ENCODE results near the gene STK40.

DNA sequence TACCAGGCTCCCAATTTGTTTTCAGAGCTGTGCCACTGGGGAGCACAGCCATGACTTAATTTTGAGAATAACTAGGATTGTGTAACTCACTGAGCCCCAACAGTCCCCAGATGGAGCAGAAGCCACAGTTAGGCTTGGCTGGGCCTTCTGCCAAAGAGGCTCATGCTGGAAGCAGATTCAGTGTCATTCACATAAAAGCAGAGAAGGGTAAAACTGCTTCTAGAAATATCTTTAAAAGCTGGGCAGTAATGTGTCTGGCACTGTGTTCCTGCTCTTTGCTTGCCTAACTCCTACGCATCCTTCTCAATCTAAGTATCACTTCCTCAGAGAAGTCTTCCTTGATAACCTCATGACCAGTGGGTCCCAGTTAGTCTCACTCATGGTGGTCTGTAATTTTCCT lies 20.3 kb downstream of the STK40 start:
- no peak for TF ChIP-seq EZH2phosphoT487 (IDR thresholded peaks at IDR 0.05; ENCODE audit: borderline replicate concordance, low read length)
- TF ChIP-seq, protein P1, sequence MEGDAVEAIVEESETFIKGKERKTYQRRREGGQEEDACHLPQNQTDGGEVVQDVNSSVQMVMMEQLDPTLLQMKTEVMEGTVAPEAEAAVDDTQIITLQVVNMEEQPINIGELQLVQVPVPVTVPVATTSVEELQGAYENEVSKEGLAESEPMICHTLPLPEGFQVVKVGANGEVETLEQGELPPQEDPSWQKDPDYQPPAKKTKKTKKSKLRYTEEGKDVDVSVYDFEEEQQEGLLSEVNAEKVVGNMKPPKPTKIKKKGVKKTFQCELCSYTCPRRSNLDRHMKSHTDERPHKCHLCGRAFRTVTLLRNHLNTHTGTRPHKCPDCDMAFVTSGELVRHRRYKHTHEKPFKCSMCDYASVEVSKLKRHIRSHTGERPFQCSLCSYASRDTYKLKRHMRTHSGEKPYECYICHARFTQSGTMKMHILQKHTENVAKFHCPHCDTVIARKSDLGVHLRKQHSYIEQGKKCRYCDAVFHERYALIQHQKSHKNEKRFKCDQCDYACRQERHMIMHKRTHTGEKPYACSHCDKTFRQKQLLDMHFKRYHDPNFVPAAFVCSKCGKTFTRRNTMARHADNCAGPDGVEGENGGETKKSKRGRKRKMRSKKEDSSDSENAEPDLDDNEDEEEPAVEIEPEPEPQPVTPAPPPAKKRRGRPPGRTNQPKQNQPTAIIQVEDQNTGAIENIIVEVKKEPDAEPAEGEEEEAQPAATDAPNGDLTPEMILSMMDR (IDR thresholded peaks at IDR 0.05; ENCODE audit: low read depth, low read length, poor library complexity, severe bottlenecking): no peak

Data from DOHH2 (cell line).